ES-I3 (cell line): ENCODE measurements around the gene CMIP.

ENCODE experiments used
- H3K36me3 ChIP-seq: 2 replicates; pipeline ENCODE4 v1.6.1; 2013; ENCODE audit warnings: mild to moderate bottlenecking, low read length, control low read depth, moderate library complexity; ENCODE audit not compliant: insufficient read depth
- H3K4me1 ChIP-seq: 2 replicates; pipeline ENCODE4 v1.6.1; 2013; ENCODE audit warnings: mild to moderate bottlenecking, control low read depth, low read length; ENCODE audit not compliant: insufficient read depth
- H3K9ac ChIP-seq: 2 replicates; pipeline ENCODE4 v1.6.1; 2013; ENCODE audit warnings: low read depth, mild to moderate bottlenecking, low read length, moderate library complexity
- H3K9me3 ChIP-seq: 2 replicates; pipeline ENCODE4 v1.6.1; 2013; ENCODE audit warnings: mild to moderate bottlenecking, low read length, moderate library complexity; ENCODE audit not compliant: control insufficient read depth, insufficient read depth

Gene CMIP

DNA sequence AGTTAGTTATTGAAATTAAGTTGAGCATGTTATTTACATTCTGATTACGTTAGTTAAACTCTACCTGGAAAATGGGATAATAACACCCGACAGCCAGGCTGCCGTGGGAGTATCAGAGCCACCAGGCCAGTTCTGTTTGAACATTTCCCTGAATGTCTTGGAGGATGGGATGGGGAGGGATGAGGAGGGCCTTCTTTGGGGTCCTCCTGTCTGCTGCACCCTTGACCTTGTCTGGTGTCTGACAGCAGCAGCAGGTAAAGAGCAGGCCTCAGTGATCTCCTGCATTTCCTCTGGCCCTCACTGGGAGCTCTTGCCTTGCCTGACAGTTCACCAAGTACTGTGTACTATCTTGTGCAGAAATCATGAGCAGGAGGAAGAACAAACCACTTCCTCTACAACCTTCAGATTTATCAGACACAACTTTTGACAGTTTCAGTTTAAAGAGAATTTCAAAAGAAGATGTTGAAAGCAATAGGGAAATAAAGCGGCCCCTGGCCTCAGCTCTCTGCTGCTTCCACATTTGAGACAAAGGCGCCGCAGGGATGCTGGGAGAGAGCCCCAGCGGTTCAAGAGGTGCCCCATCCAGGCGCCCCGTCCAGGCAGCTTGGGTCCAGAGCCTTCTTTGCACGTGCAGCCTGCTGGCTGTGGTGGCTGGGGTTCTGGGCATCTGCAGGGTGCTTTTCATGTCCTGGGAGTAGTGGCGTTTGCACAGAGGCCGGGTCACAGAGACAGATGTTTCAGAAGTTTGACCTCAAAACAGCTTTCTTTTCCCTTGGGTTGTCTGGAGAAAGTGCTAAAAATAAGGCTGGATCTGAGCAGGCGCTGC, 25.3 kb downstream of the CMIP start:
- peaks cover 5% of the 10 kb centered on the region; the same call in 1 of the 2 replicates for H3K36me3 ChIP-seq
- H3K4me1 ChIP-seq = no peaks in the 10 kb centered on the region
- no peak overlapping the region for H3K9ac ChIP-seq
- no peaks in the 10 kb centered on the region for H3K9me3 ChIP-seq

DNA sequence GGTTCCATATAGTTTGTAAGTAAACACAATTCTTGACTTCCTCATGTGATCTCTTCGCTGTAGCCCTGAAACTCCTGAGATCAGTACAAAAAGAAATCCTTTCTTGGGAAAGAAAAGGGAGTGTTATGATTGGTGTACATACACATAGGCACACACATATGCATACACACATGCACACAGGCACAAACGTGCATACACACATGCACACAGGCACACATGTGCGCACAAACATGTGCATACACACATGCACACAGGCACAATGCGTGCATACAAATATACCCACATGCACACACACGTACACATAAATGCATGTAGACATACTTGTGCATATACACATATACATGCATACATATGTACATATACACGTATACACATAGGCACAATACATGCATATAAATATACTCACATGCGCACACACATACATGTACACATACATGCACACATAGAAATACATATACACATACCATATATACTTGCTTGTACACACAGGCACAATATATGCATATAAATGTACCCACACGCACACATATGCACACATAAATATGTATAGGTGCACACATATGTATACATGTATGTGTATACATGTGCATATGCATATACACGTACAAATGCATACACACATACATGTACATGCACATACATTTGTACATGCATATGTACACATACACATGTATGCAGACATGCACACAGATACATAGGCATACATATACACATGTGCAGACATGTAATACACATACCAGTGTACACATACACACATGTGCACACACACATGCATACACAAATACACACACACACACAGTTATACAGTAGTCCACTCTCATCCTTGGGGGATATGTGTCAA, 26.4 kb downstream of the CMIP start:
- no peaks in the 10 kb centered on the region for H3K4me1 ChIP-seq
- H3K9ac ChIP-seq = no peak overlapping the region

DNA sequence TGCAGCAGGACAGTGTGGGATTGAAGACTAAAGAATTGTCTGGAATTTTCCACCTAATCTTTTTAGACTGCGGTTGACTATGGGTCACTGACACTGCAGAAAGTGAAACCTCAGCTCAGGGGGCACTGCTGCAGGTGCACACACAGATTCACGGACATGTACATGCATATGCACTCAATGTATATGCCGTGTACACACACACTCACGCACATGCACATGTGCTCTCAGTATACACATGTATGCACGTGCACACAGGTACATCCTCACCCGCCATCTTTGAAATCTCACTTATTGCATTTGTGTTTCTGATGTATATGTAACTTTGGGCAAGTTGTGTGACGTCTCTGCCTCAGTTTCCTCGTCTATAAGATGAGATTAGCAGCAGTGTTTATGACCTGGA, 27.3 kb downstream of the CMIP start:
- H3K36me3 ChIP-seq = peaks cover 5% of the 10 kb centered on the region; the same call in 1 of the 2 replicates
- H3K9ac ChIP-seq = no peak overlapping the region
- H3K9me3 ChIP-seq = no peaks in the 10 kb centered on the region
- H3K4me1 ChIP-seq = no peaks in the 10 kb centered on the region

More for the DNA sequence above, 26.4 kb downstream of the CMIP start:
- Histone ChIP-seq H3K9me3 (no peaks in the 10 kb centered on the region), H3K36me3 (peaks cover 5% of the 10 kb centered on the region; the same call in 1 of the 2 replicates)

DNA sequence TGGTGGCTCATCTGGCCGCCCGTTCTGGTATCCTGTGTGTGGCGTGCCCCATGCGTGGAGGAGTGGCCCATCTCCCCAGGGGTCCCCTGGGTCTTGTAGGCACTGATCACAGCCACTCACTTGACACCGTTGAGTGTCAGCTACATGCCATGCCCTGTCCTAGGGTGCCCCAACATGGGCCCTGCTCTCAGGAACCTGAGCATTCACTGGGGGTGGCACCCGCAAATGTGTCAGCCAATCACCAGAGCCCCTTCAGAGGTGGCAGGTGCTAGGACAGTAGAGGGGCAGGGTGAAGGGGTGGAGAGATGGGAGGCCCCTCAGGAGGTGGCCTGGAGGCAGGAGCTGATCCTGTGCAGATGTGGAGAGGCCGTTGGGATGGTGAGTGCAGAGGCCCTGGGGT, 27.8 kb downstream of the CMIP start:
- Histone ChIP-seq H3K9me3 (no peaks in the 10 kb centered on the region), H3K9ac (no peak overlapping the region), H3K4me1 (no peaks in the 10 kb centered on the region), H3K36me3 (peaks cover 5% of the 10 kb centered on the region; the same call in 1 of the 2 replicates)

DNA sequence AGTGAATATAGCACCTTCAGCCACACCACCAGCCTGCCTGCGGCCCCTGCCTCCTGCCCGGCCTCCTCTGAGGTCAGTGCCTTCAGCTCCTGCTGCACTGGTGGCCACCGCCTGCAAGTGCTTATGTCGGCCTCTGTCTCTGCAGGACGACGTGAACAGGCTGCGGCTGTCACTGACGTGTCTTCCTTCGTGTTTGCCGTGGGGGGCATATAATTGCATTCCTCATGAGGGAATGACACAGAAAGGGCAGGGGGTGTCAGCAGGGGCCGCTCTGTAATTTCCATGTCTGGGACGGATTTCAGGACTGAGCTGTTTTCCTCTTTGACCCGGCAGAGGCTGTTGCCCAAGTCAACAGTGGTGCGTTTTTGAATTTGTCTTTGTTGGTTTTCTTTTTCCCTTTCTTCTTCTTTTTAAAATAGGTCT, 28.5 kb downstream of the CMIP start:
- Histone ChIP-seq H3K9me3 (no peaks in the 10 kb centered on the region), H3K4me1 (no peaks in the 10 kb centered on the region), H3K36me3 (peaks cover 5% of the 10 kb centered on the region; the same call in 1 of the 2 replicates), H3K9ac (no peak overlapping the region)

DNA sequence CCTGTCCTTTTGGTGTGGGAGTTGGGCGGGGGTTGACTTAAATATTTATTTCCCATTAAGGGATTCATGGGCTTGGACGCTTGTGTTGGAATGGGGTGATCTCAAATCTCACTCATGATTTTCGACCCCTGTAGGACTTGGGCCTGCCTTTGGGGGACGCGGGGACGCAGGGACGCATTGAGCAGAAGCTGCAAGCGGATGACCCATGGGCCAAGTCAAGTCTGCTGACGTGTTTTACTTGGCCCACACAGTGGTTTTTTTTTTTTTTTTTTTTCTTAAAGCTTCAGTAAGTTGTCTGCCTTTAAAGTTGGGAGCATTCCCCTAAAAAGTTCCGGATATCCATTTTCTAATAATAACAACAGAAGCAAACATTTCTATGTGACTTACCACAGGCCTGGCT, 28.9 kb downstream of the CMIP start:
- Histone ChIP-seq H3K36me3 (peaks cover 5% of the 10 kb centered on the region; the same call in 1 of the 2 replicates), H3K4me1 (no peaks in the 10 kb centered on the region), H3K9me3 (no peaks in the 10 kb centered on the region), H3K9ac (no peak overlapping the region)

DNA sequence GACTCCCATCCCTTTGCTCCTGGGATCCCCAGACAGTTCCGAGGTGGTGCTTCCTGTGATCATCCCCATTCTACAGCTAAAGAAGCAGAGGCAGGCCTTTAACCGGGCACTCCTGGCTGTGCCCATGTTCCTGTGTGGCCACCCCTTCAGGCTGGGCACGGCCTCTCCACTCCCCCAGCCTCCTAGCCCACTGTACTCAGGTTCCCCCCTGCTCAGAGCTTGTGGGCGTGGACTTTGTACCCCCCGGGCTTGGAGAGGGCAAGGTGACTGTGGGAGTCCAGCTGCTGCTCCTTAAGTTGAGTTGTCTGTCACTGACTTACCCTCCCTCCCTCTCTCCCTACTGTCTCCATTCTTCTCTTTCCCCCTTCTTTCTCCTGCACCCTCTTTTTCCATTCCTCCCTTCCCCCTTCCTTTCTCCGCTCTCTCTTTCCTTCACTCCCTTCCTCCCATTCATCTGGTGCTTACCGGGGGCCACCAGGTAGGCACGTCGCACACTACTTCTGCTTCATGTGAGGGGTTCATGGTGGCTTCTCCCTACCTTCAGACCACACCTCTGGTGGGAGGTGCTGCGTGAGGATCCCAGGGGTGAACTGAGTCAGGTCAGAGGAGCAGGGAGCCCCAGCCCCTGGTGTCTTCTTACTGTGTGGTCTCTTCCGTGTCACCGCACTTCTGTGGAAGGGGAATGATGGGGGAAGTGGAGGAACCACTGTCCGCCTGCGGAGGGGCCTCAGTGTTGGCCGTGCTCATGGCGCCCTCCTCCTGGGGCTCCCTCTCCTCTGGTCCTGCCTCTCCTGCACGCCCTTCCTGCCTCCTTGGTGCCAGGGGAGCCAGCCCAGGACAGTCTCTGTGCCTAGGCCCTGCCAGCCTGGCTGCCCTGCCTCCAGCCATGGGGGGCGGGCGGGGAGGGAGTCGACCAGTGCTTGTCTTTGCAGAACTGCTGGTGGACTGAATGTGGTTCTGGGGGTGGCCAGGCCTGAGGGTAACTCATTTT, 29.7 kb downstream of the CMIP start:
- H3K4me1 ChIP-seq = no peaks in the 10 kb centered on the region
- H3K9me3 ChIP-seq = no peaks in the 10 kb centered on the region
- H3K9ac ChIP-seq = no peak overlapping the region
- H3K36me3 ChIP-seq = peaks cover 5% of the 10 kb centered on the region; the same call in 1 of the 2 replicates

DNA sequence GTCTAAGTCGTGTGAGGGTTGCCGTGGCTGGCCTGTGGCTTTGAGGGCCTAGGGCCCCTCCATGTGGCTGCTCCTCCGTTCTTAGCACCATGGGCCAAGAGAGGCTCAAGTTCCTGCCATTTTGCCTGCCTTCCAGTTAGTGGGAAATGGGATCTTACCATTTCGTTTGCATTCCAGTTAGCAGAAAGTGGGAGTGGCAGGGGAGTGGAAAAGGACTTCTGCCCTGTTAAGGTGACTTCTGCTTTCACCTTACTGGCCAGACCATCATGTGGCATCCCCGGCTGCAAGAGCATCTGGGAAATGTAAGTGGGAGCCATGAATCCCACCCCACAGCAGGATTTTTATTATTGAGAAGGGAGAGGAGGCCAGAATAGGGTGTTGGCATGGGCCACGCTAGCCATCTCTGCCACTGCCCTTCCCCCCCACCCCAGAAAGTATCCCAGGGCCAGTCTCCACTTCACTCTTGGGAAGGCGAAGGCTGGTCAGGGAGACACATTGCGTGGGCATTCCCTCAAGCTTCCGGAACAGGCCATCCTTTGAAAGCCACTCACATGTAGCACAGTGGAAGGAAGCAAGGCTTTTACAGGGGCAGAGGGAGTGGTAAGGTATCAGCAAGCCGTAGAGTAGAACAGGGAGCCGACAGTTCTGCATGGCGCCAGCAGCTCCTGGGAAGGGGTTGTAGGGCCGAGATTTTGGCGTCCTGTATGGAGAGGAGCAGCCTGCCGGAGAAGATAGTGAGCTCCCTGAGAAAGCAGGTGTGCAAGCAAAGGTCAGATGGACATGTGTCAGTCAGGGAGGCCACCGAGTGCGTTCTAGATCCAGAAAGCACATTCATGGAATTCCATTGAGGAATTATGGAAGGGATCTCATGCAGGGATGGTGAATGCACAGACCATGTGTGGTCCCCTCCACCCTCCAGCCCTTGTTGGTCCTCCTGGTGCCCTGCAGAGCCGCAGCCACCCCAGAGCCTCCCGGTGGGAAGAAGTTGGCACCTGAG, 33.4 kb downstream of the CMIP start:
- Histone ChIP-seq H3K36me3 (no peaks in the 10 kb centered on the region), H3K4me1 (peaks cover 14% of the 10 kb centered on the region), H3K9ac (no peak overlapping the region), H3K9me3 (no peaks in the 10 kb centered on the region)

DNA sequence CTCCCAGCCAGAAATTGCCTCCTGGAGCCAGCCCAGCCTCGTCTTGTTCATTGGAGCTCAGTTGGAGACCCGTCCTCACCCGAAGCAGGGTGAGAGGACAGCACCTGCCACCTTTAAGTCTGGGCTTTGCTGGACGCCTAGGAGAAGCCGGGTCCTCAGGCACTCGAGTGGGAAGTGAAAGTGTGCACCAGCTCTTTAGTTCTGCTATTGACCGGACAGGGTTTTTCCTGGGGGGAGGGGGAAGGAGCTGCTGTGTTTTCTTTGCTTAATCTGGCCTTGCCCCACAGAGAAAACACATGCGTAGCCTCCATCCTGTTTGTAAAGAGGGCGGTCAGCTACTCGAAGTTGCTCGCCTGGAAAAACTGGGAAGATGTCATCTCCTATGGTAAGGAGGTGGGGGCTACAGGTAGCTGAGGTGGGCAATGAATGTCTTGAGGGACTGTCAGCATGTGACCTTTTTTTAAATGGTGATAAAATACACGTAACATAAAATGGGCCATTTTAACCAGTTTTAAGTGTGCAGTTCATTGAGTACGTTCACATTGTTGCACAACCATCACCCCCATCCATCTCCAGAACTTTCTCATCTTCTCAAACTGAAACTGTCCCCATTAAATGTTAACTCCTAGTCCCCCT, 34.4 kb downstream of the CMIP start:
- Histone ChIP-seq H3K9ac (no peak overlapping the region), H3K9me3 (no peaks in the 10 kb centered on the region), H3K36me3 (no peaks in the 10 kb centered on the region), H3K4me1 (peaks cover 14% of the 10 kb centered on the region)

DNA sequence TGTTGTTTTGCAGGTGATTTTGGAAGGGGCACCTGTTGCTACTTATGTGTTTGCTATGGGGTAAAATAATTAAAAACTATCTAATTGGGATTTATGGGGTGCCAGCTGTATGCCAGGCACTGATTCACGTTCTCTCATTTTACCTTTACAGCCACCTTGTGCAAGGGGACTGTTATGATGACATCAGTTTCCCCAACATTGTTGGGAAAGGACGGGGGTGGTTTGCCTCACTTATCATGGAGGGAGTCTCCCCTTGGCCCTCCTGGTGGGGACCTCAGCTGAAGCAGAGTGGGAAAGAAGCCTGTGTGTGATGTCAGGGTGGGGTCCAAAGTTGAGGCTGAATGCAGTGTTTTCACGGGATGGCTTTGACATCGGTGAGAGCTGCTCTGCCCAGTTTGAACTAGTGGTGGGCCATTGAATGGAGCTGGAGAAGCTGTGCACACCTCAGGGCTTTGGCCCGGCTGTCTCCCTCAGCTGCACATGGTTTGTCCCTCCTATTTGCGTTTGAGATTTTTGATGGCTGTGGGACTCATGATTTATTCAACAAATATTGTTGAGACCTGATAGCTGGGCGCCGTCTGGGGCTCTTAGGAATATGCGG, 36.1 kb downstream of the CMIP start:
- Histone ChIP-seq H3K4me1 (peaks cover 18% of the 10 kb centered on the region), H3K36me3 (no peaks in the 10 kb centered on the region), H3K9ac (no peak overlapping the region)

DNA sequence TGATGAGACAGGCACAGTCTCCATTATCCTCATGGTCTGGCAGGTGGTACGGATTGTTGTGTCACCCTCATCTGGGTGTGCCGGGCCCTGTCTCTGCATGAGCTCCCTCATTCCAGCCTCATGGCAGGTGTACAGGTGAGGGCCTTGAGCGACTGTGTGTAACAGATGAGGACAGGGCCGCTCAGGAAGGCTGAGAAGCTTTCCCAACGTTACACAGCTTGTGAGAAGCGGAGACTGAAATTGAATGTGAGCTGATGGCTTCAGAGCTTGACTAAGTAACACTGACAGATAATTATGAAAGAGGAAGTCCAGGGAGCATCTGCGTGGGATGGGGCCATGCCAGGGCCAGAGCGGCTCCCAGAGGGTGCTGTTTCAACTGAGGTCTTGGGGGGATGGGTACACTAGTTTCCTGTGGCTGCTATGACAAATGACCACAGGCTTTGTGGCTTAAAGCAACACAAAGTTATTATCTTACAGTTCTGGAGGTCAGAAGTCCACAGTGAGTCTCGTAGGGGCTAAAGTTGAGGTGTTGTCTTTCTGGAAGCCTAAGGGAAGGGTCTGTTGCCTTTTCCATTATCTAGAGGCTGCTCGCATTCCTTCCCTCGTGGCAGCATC, 36.7 kb downstream of the CMIP start:
- no peaks in the 10 kb centered on the region for H3K9me3 ChIP-seq
- no peaks in the 10 kb centered on the region for H3K36me3 ChIP-seq
- peaks cover 18% of the 10 kb centered on the region for H3K4me1 ChIP-seq
- H3K9ac ChIP-seq = no peak overlapping the region

More for the DNA sequence above, 36.1 kb downstream of the CMIP start:
- no peaks in the 10 kb centered on the region for H3K9me3 ChIP-seq
